ENCODE measurements around the gene MID1.

MID1 gene

DNA sequence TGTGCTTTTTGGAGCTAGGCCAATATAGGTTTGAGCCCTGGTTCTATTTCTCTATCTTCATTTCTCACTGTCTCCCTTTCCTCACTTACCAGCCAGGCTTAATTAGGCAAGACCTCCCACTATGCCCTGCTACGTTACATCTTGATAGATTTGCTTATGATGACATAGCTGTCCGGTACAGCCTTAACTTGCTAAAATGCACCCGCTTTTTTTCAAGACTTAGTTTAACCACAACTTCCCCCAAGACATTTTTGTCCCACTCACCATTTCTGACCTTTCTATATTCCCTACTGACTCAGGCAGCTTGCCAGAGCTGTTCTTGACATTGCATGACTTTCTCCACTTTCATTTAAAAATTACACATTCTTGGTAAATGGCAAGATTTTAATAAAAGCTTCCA lies 152.6 kb downstream of the MID1 start:
- Histone ChIP-seq H3K36me3 (no peaks in the 10 kb centered on the region), H3K9me3 (no peaks in the 10 kb centered on the region), H3K27me3 (no peaks in the 10 kb centered on the region), H3K4me3 (no peak overlapping the region), H3K27ac (no peak overlapping the region), H3K4me1 (no peaks in the 10 kb centered on the region)
- intact Hi-C loops (cut with DNase I; ENCODE audit: low total_unique reads) = no loop called here
- TF ChIP-seq, protein P1, sequence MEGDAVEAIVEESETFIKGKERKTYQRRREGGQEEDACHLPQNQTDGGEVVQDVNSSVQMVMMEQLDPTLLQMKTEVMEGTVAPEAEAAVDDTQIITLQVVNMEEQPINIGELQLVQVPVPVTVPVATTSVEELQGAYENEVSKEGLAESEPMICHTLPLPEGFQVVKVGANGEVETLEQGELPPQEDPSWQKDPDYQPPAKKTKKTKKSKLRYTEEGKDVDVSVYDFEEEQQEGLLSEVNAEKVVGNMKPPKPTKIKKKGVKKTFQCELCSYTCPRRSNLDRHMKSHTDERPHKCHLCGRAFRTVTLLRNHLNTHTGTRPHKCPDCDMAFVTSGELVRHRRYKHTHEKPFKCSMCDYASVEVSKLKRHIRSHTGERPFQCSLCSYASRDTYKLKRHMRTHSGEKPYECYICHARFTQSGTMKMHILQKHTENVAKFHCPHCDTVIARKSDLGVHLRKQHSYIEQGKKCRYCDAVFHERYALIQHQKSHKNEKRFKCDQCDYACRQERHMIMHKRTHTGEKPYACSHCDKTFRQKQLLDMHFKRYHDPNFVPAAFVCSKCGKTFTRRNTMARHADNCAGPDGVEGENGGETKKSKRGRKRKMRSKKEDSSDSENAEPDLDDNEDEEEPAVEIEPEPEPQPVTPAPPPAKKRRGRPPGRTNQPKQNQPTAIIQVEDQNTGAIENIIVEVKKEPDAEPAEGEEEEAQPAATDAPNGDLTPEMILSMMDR (IDR thresholded peaks at IDR 0.05) = no peak
- no peak for DNase-seq

GRCh38 chrX:10465254-10465653 lies 155.1 kb downstream of the MID1 start:
- DNase-seq = no peak
- H3K4me1 ChIP-seq = no peaks in the 10 kb centered on the region
- TF ChIP-seq, protein P1 (IDR thresholded peaks at IDR 0.05) = no peak
- H3K36me3 ChIP-seq = no peaks in the 10 kb centered on the region
- H3K27ac ChIP-seq = no peak overlapping the region
- intact Hi-C loops (cut with DNase I; ENCODE audit: low total_unique reads) = no loop called here
- H3K4me3 ChIP-seq = no peak overlapping the region
- no peaks in the 10 kb centered on the region for H3K9me3 ChIP-seq
- H3K27me3 ChIP-seq = no peaks in the 10 kb centered on the region

- H3K27me3 ChIP-seq = no peaks in the 10 kb centered on the region
- peaks cover 0 to 6% (median 0%) of the 10 kb centered on the region in 3 donors for H3K36me3 ChIP-seq
- no peaks in the 10 kb centered on the region for H3K9me3 ChIP-seq
- no peak overlapping the region for H3K27ac ChIP-seq
- TF ChIP-seq, protein P1 (IDR thresholded peaks at IDR 0.05) = no peak
- no peak overlapping the region for H3K4me3 ChIP-seq
- no peaks in the 10 kb centered on the region for H3K4me1 ChIP-seq
- intact Hi-C loops (cut with DNase I; ENCODE audit: low total_unique reads) = no loop called here
- no peak for DNase-seq
These were observed 163.3 kb downstream of the MID1 start for GRCh38 chrX:10457092-10457491.

- TF ChIP-seq, protein P1 (IDR thresholded peaks at IDR 0.05) = no peak
- intact Hi-C loops (cut with DNase I; ENCODE audit: low total_unique reads) = no loop called here
- Histone ChIP-seq H3K27me3 (no peaks in the 10 kb centered on the region), H3K27ac (no peak overlapping the region), H3K4me3 (no peak overlapping the region), H3K4me1 (peaks cover 0 to 6% (median 0%) of the 10 kb centered on the region in 4 donors), H3K9me3 (no peaks in the 10 kb centered on the region), H3K36me3 (peaks cover 0 to 6% (median 0%) of the 10 kb centered on the region in 3 donors)
- DNase-seq = no peak
These were observed 166.4 kb downstream of the MID1 start for GRCh38 chrX:10453945-10454344.

- no peak overlapping the region for H3K4me3 ChIP-seq
- intact Hi-C loops (cut with DNase I; ENCODE audit: low total_unique reads) = no loop called here
- peaks cover 0 to 6% (median 0%) of the 10 kb centered on the region in 4 donors for H3K4me1 ChIP-seq
- no peaks in the 10 kb centered on the region for H3K27me3 ChIP-seq
- no peak for DNase-seq
- TF ChIP-seq, protein P1 (IDR thresholded peaks at IDR 0.05) = no peak
- H3K27ac ChIP-seq = no peak overlapping the region
- H3K9me3 ChIP-seq = no peaks in the 10 kb centered on the region
- H3K36me3 ChIP-seq = peaks cover 0 to 6% (median 0%) of the 10 kb centered on the region in 3 donors
These were observed 169.4 kb downstream of the MID1 start for GRCh38 chrX:10450959-10451355.
